ENCODE results near the gene CXorf49.
"Not testable (repeated sequence)": the region's sequence is repeated elsewhere in the genome, so short reads cannot be mapped to it uniquely, and the experiment has no call there.

Gene CXorf49

DNA sequence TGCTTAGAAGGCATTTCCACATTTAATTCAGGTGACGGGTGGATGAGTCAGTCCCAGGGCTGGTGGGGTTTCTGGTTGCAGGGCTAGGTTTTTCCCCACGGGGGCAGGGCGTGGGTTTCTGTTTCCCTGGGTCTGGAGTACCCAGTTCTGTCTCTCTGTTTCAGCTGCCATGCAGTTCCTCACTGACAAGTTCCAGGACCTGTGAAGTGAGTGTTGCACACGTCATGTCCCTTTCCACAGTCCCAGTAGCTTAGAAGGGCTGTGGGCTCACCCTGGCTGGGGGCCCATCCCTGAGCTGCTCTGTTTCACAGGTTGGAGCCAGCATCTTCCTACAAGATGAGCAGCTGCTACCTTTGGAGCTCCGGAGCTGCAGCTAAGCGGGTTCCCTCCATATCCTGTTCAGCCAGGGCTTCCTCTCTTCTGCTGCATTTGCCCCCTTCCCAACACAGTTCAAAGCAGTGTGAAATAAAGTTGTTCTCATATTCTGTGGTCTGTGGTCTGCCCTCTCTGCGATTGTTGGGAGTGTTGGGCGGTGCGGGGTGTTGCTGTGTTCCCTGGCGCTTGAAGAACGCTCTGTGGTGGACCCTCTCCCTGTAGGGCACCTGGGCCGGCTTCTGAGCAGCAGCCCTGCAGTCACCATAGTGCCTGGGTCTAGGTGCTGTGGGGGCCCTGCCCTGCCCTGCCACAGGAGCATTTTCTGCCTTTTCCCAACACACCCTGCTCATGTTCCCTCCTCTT lies 46.9 kb downstream of the CXorf49 start:
- DNase-seq = no peak

DNA sequence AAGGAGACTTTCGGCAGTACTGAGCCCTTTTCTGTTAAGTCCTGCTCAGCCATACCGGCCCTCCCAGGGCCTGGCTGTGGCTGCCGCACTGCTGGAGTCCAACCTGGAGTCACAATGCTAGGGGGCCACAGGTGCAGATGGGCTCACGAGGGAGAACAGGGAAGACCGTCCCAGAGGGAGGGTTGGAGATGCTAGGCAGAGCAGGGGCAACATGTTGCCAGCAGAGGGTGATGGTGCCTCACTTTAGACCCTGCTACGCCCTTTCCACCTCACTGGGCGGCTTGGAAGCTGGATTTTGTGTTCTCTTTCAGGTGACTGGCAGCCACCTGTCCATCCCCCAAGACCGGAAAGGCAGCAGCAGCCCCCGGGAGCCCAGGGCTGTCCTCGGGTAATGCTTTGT lies 48.1 kb downstream of the CXorf49 start:
- not testable (repeated sequence) for DNase-seq

DNA sequence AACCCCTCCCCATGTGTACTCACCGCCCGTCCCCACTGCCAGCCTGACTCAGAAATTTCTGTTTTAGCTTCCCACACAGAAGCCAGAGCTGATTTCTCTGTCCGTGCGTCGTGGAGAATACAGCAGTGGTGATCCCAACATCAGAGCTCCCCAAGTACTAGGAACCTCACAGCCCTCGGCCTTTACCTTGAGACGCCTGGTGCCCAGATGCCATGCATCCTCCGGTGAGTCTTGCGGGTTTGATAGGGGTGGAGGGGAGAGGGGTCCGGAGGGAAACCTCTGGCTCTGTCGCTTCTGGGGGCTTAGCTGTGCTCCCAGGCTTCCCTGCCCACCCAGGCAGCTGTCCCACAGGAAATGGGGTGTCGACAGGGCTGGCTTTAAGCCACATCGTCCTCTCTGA lies 48.6 kb downstream of the CXorf49 start:
- DNase-seq = no peak

DNA sequence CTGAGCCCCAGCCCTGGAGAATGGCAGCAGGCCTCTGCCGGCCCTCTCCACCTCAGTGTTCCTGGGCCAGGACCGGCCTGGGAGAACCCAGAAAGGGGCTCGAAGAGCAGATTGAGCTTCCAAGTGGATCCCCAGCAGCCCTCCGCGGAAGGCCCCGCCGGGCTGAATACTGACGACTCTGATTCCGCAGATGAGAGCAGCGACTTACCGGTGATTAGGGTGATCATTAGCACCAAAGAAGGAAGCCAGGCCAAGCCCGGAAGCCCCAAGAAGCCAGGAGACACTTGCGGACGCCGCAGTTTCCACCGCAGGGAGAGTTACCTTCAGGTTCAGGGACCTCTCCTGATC lies 49.9 kb downstream of the CXorf49 start:
- DNase-seq = no peak

DNA sequence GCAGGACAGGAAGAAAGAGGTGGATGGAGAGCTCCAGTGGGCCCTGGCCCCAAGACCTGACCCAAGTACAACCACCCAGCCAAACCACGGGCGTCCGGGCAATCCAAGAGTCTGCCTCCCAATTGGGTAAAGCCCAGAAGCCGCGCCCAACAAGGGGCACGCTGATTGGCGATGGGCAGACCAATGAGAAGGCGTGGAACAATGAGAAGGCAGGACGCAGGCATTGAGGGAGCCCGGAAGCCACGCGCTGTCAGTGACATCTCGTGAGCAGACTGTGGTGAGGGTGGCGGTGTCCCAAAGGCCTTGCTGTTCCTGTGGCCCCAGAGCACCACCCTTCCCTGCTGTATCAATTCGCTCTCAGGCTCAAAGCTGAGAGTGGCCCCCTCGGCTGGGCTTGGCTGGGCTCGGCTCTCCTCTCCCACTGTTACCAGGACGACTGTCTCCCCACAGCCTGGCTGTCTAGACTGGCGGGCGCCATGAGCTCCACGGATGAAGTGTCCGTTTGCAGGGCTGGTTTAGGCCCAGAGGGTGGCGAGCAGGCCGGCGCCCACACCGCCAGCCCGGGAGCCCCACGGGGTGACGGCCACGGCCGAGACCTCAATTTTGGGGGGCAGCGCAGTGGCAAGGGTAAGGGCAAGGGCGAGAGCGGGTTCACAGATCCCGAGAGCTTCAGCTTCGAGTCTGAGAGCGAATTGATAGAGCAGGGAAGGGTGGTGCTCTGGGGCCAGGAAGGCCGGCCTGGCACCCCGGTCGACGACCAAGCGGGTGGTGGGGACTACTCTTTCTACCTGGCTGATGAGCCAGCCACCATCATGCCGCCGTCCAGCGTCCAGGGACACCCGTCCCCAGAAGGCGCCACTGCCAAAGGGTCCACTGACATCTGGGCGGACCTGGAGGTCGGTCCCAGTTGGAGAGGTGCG lies 50.5 kb downstream of the CXorf49 start, which contains the start of gene LOC101059915:
Gene LOC101059915, plus strand, starts transcription at position 219 of the 920 bp plus-strand sequence.
- DNase-seq = no peak

DNA sequence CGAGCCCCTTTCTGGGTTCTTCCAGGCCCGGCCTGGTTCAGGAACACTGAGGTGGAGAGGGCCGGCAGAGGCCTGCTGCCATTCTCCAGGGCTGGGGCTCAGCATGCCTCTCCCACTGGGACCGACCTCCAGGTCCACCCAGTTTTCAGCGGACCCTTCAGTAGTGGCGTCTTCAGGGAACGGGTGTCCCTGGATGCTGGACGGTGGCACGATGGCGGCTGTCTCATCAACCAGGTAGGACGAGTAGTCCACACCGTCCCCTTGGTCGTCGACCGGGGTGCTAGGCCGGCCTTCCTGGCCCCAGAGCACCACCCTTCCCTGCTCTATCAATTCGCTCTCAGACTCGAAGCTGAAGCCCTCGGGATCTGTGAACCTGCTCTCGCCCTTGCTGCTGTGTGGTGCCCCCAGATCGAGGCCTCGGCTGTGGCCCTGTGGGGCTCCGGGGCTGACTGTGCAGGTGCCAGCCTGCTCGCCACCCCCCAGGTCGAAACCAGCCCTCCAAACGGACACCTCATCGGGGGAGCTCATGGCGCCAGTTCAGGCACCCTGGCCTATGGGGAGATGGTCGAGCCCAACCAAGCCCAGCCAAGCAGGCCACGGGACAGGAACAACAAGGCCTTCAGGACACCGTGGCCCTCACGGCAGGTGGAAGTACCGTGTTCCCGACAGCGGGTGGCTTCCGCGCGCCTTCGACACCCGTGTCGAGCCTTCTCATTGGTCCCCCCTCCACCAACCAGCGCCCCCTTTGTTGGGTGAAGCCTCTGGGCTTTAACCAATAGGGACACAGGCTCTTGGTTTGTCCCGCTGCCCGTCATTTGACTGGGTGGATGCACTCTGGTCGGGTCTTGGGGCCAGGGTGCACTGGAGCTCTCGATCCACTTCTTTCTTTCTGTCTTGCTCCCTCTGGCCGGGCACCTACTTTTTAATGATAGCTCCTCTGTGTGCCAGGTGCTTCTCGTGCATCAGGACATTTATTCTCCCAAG lies 51.6 kb downstream of the CXorf49 start:
- DNase-seq = no peak

DNA sequence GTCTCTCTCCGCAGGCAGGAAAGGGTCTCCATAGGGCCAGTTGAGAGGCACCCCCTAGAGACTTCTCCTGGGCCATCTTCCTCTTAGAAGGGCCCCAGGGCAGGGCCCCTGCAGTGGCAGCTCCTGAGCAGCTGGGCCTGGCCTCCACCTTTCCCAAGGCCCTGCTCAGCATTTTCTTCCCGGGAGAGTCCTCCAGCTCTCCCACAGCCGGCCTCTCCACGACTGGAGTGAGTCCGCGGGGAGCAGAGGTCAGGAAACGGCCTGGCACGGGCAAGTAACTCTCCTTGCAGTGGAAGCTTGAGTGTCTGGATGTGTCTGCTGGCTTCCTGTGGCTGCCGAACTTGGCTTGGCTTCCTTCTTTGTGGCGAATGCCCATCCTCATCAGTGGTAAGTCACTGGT lies 52.3 kb downstream of the CXorf49 start:
- no peak for DNase-seq

DNA sequence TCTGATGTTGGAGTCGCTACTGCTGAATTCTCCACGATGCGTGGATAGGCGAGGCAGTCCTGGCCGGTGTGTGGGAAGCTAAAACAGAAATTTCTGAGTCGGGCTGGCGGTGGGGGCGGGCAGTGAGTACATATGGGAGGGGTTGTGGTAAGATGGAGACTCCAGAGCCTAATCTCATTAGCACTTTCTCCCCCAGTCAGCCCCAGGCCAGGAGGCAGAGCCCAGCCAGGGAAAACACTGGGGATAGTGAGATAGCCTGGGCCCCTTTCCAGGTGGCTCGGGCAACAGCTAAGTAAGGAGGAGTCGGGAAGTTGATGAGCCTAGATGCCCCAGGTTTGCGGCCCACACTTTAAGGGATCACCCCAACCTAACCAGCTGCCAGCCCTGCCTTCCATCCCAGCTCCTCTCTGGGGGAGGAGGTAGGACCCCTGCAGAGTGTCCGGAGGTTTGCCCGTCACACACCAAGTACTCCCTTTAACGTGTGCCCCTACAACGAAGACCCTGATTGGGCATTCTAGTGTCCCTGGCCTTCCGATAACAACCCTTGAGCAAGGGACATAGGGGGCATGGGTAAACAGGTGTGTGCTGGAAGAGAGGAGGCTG lies 53.1 kb downstream of the CXorf49 start:
- DNase-seq = no peak
